Osteoblast (primary cell): ENCODE measurements around the gene DSTN. TPM values are rescaled to one million over a fixed set of nuclear protein-coding genes. Genes with fewer than 3 reads are reported as not detected.

ENCODE experiments used
- DNase-seq: peaks from one replicate; pipeline ENCODE4 v3.0.0; 2011; ENCODE audit warnings: low spot score, mixed read lengths; ENCODE audit not compliant: insufficient read length; ENCODE audit errors: missing footprints
- H2AFZ ChIP-seq: 2 replicates; pipeline ENCODE4 v1.6.0; 2011; ENCODE audit warnings: mild to moderate bottlenecking, low read length
- H3K27ac ChIP-seq: 2 replicates; pipeline ENCODE4 v1.5.1; 2011; ENCODE audit warnings: mild to moderate bottlenecking, low read depth, low read length, moderate library complexity
- H3K27me3 ChIP-seq: 2 replicates; pipeline ENCODE4 v1.6.0; 2012; ENCODE audit warnings: mild to moderate bottlenecking, control low read depth, inconsistent platforms, low read length, moderate library complexity; ENCODE audit not compliant: insufficient read depth
- H3K36me3 ChIP-seq: 2 replicates; pipeline ENCODE4 v1.5.1; 2011; ENCODE audit warnings: mild to moderate bottlenecking, low read length, control low read depth, moderate library complexity; ENCODE audit not compliant: insufficient read depth
- H3K4me1 ChIP-seq: 2 replicates; pipeline ENCODE4 v1.5.1; 2011; ENCODE audit warnings: mild to moderate bottlenecking, low read length, control low read depth, moderate library complexity; ENCODE audit not compliant: insufficient read depth
- H3K4me2 ChIP-seq: 2 replicates; pipeline ENCODE4 v1.6.0; 2011; ENCODE audit warnings: mild to moderate bottlenecking, low read length; ENCODE audit not compliant: insufficient read depth
- H3K4me3 ChIP-seq: fragments of 200-600 bp; sonication (generic); 3 replicates; pipeline ENCODE4 v1.5.1; 2012; ENCODE audit warnings: mild to moderate bottlenecking, low read length, inconsistent platforms; ENCODE audit not compliant: insufficient read depth
- H3K79me2 ChIP-seq: 2 replicates; pipeline ENCODE4 v1.6.0; 2012; ENCODE audit warnings: mild to moderate bottlenecking, low read length, control low read depth, inconsistent platforms; ENCODE audit not compliant: insufficient read depth
- H3K9me3 ChIP-seq: 2 replicates; pipeline ENCODE4 v1.5.1; 2011; ENCODE audit warnings: low read depth, low read length, control low read depth
- H4K20me1 ChIP-seq: 2 replicates; pipeline ENCODE4 v1.6.0; 2012; ENCODE audit warnings: mild to moderate bottlenecking, low read length, control low read depth; ENCODE audit not compliant: insufficient read depth
- CTCF ChIP-seq: IDR thresholded peaks from 2 replicates; pipeline ENCODE4 v1.5.1; 2011; ENCODE audit warnings: mild to moderate bottlenecking, low read depth, low read length, moderate library complexity; ENCODE audit errors: extremely low read depth
- total RNA-seq: library from RNA; depleted of rRNA; stranded (reverse); fragments of >200 nt; gene quantifications from 2 replicates; pipeline ENCODE4 v1.2.3, GENCODE V29; 2012

The DSTN gene
- total RNA-seq, 1 donor: 627 TPM

- H3K4me1 ChIP-seq: no peaks in the 10 kb centered on the region
- H3K27me3 ChIP-seq: no peaks in the 10 kb centered on the region
- no peak overlapping the region for H3K27ac ChIP-seq
- TF ChIP-seq CTCF: no peak
- H3K4me3 ChIP-seq: no peak overlapping the region
- no peak for DNase-seq
- peaks cover 96% of the 10 kb centered on the region for H3K79me2 ChIP-seq
- H3K36me3 ChIP-seq: peaks cover 95% of the 10 kb centered on the region
- H2AFZ ChIP-seq: no peak overlapping the region
- no peak overlapping the region for H3K4me2 ChIP-seq
- H3K9me3 ChIP-seq: no peaks in the 10 kb centered on the region
- peaks cover 78% of the 10 kb centered on the region for H4K20me1 ChIP-seq
Measured at GRCh38 chr20:17637413-17637780, 67.5 kb downstream of the DSTN start.

- peaks cover 96% of the 10 kb centered on the region for H3K79me2 ChIP-seq
- H3K27me3 ChIP-seq: no peaks in the 10 kb centered on the region
- no peaks in the 10 kb centered on the region for H3K4me1 ChIP-seq
- H3K4me2 ChIP-seq: no peak overlapping the region
- H3K36me3 ChIP-seq: peaks cover 95% of the 10 kb centered on the region
- H3K4me3 ChIP-seq: no peak overlapping the region
- no peak overlapping the region for H2AFZ ChIP-seq
- H3K27ac ChIP-seq: peak overlapping the region; percentile 12
- TF ChIP-seq CTCF: no peak
- peaks cover 80% of the 10 kb centered on the region for H4K20me1 ChIP-seq
- no peak for DNase-seq
- H3K9me3 ChIP-seq: no peaks in the 10 kb centered on the region
Measured at GRCh38 chr20:17637985-17638640, 68.2 kb downstream of the DSTN start.

GRCh38 chr20:17638835-17639407, 69.0 kb downstream of the DSTN start:
- Histone ChIP-seq H2AFZ (no peak overlapping the region), H3K4me1 (peaks cover 5% of the 10 kb centered on the region), H3K79me2 (peaks cover 96% of the 10 kb centered on the region), H3K36me3 (peaks cover 90% of the 10 kb centered on the region), H3K9me3 (no peaks in the 10 kb centered on the region), H3K27me3 (no peaks in the 10 kb centered on the region), H3K4me3 (no peak overlapping the region), H3K4me2 (no peak overlapping the region), H4K20me1 (peaks cover 81% of the 10 kb centered on the region), H3K27ac (peak overlapping the region; percentile 12)
- DNase-seq: peak; percentile 65
- TF ChIP-seq CTCF: no peak

GRCh38 chr20:17640146-17640874, 70.4 kb downstream of the DSTN start:
- no peaks in the 10 kb centered on the region for H3K9me3 ChIP-seq
- no peaks in the 10 kb centered on the region for H3K27me3 ChIP-seq
- no peak overlapping the region for H3K27ac ChIP-seq
- peak; percentile 81 for DNase-seq
- no peak overlapping the region for H3K4me2 ChIP-seq
- H3K4me1 ChIP-seq: peaks cover 16% of the 10 kb centered on the region
- peaks cover 84% of the 10 kb centered on the region for H3K36me3 ChIP-seq
- H2AFZ ChIP-seq: no peak overlapping the region
- no peak overlapping the region for H3K4me3 ChIP-seq
- peaks cover 96% of the 10 kb centered on the region for H3K79me2 ChIP-seq
- peaks cover 85% of the 10 kb centered on the region for H4K20me1 ChIP-seq
- no peak for TF ChIP-seq CTCF
